Measurements from ENCODE around the gene RFX8. TPM values are rescaled to one million over a fixed set of nuclear protein-coding genes. Genes with fewer than 3 reads are reported as not detected.

Gene RFX8
- total RNA-seq, 2 donors from 2014 or later, result 0.14 to 0.85 TPM

- Histone ChIP-seq H3K36me3 (no peaks in the 10 kb centered on the region), H3K4me3 (no peak overlapping the region), H3K27ac (no peak overlapping the region), H3K9me3 (no peaks in the 10 kb centered on the region), H3K27me3 (replicated peaks; ENCODE audit: insufficient read depth) (no peaks in the 10 kb centered on the region), H3K4me1 (ENCODE audit: control insufficient read depth in 1 of 2, low read depth in 2 of 2) (peaks cover 0 to 1% of the 10 kb centered on the region in 2 donors)
- DNase-seq (ENCODE audit: low spot score) (no peak), ATAC-seq (ENCODE audit: insufficient number of reproducible peaks, low FRiP score, low read depth) (no peak)
- no peak for TF ChIP-seq CTCF (IDR thresholded peaks at IDR 0.05)
Observed at GRCh38 chr2:101478181-101479001, 3.5 kb upstream of the RFX8 start.

GRCh38 chr2:101477556-101477955, 2.6 kb upstream of the RFX8 start:
- no peak for ATAC-seq (ENCODE audit: insufficient number of reproducible peaks, low FRiP score, low read depth)
- no peaks in the 10 kb centered on the region for H3K27me3 ChIP-seq (replicated peaks; ENCODE audit: insufficient read depth)
- H3K36me3 ChIP-seq, result no peaks in the 10 kb centered on the region
- H3K4me3 ChIP-seq, result no peak overlapping the region
- H3K27ac ChIP-seq, result no peak overlapping the region
- no peak for TF ChIP-seq CTCF (IDR thresholded peaks at IDR 0.05)
- H3K9me3 ChIP-seq, result no peaks in the 10 kb centered on the region
- DNase-seq (ENCODE audit: low spot score), result no peak
- H3K4me1 ChIP-seq (ENCODE audit: control insufficient read depth in 1 of 2, low read depth in 2 of 2), result peaks cover 4 to 8% of the 10 kb centered on the region in 2 donors

GRCh38 chr2:101476605-101477208, 1.8 kb upstream of the RFX8 start:
- ATAC-seq (ENCODE audit: insufficient number of reproducible peaks, low FRiP score, low read depth), result no peak
- peaks cover 4 to 8% of the 10 kb centered on the region in 2 donors for H3K4me1 ChIP-seq (ENCODE audit: control insufficient read depth in 1 of 2, low read depth in 2 of 2)
- H3K27ac ChIP-seq, result no peak overlapping the region
- H3K4me3 ChIP-seq, result no peak overlapping the region
- no peak for TF ChIP-seq CTCF (IDR thresholded peaks at IDR 0.05)
- H3K36me3 ChIP-seq, result no peaks in the 10 kb centered on the region
- H3K27me3 ChIP-seq (replicated peaks; ENCODE audit: insufficient read depth), result no peaks in the 10 kb centered on the region
- no peak for DNase-seq (ENCODE audit: low spot score)
- H3K9me3 ChIP-seq, result no peaks in the 10 kb centered on the region

- no peak for DNase-seq (ENCODE audit: low spot score)
- ATAC-seq (ENCODE audit: insufficient number of reproducible peaks, low FRiP score, low read depth), result peak; percentile 47
- Histone ChIP-seq H3K4me3 (peak overlapping the region; percentile 77), H3K36me3 (no peaks in the 10 kb centered on the region), H3K4me1 (ENCODE audit: control insufficient read depth in 1 of 2, low read depth in 2 of 2) (peaks cover 4 to 8% of the 10 kb centered on the region in 2 donors), H3K27me3 (replicated peaks; ENCODE audit: insufficient read depth) (no peaks in the 10 kb centered on the region), H3K9me3 (no peaks in the 10 kb centered on the region), H3K27ac (peak overlapping the region; percentile 43 to 45)
- no peak for TF ChIP-seq CTCF (IDR thresholded peaks at IDR 0.05)
Observed at GRCh38 chr2:101473911-101474701, 806 bp downstream of the RFX8 start.

- TF ChIP-seq CTCF (IDR thresholded peaks at IDR 0.05), result no peak
- ATAC-seq (ENCODE audit: insufficient number of reproducible peaks, low FRiP score, low read depth) (peak; percentile 29), DNase-seq (ENCODE audit: low spot score) (no peak)
- no peaks in the 10 kb centered on the region for H3K9me3 ChIP-seq
- H3K4me1 ChIP-seq (ENCODE audit: control insufficient read depth in 1 of 2, low read depth in 2 of 2), result peaks cover 4 to 8% of the 10 kb centered on the region in 2 donors
- peak overlapping the region; percentile 77 for H3K4me3 ChIP-seq
- H3K27me3 ChIP-seq (replicated peaks; ENCODE audit: insufficient read depth), result no peaks in the 10 kb centered on the region
- H3K36me3 ChIP-seq, result no peaks in the 10 kb centered on the region
- H3K27ac ChIP-seq, result peak overlapping the region; percentile 43 to 45
Observed at GRCh38 chr2:101473591-101473910, 1.4 kb downstream of the RFX8 start.

Measured in thoracic aorta (tissue), 2 donors.